Lung (tissue), 12 donors: ENCODE data around the gene GGA2. TPM values are rescaled to one million over a fixed set of nuclear protein-coding genes. Genes with fewer than 3 reads are reported as not detected.
"Not testable (repeated sequence)": the region's sequence is repeated elsewhere in the genome, so short reads cannot be mapped to it uniquely, and the experiment has no call there.

Experiments
- ATAC-seq: fragments of 200-7000 bp; cut with Tn5 transposase; one replicate; pipeline ENCODE4 v1.9.1; 2020; ENCODE audit warnings: moderate number of reproducible peaks; ENCODE audit not compliant: insufficient read depth, low FRiP score
- DNase-seq, 3 donors: peaks; one replicate each; pipeline ENCODE4 v3.0.0-alpha.2; 2013 to 2017
- H3K27ac ChIP-seq, 2 donors: one replicate each; pipeline ENCODE4 v1.5.1; 2013; ENCODE audit warnings: mild to moderate bottlenecking in 2 of 2, moderate library complexity in 2 of 2, control low read depth in 1 of 2, inconsistent platforms in 1 of 2, low read depth in 1 of 2, low read length in 1 of 2
- H3K27me3 ChIP-seq, 3 donors: one replicate each; pipeline ENCODE4 v1.5.1; 2013; ENCODE audit warnings: low read length in 2 of 3; ENCODE audit not compliant: control insufficient read depth in 3 of 3, insufficient read depth in 3 of 3
- H3K36me3 ChIP-seq, 4 donors: one replicate each; pipeline ENCODE4 v1.5.1; 2013; ENCODE audit warnings: low read length in 4 of 4, mild to moderate bottlenecking in 1 of 4, moderate library complexity in 1 of 4; ENCODE audit not compliant: control insufficient read depth in 4 of 4, insufficient read depth in 4 of 4
- H3K4me1 ChIP-seq, 5 donors: one replicate each; pipeline ENCODE4 v1.5.1; 2013; ENCODE audit warnings: low read length in 5 of 5, mild to moderate bottlenecking in 2 of 5, moderate library complexity in 1 of 5; ENCODE audit not compliant: control insufficient read depth in 5 of 5, insufficient read depth in 5 of 5
- H3K4me3 ChIP-seq: one replicate; pipeline ENCODE4 v1.5.1; 2013; ENCODE audit warnings: mild to moderate bottlenecking, control low read depth, moderate library complexity
- H3K9ac ChIP-seq, 2 donors: one replicate each; pipeline ENCODE4 v1.5.1; 2013; ENCODE audit warnings: low read length in 2 of 2, control low read depth in 1 of 2; ENCODE audit not compliant: insufficient read depth in 1 of 2
- H3K9me3 ChIP-seq, 4 donors: one replicate each; pipeline ENCODE4 v1.5.1; 2013; ENCODE audit warnings: low read length in 3 of 4, mild to moderate bottlenecking in 1 of 4, moderate library complexity in 1 of 4; ENCODE audit not compliant: control insufficient read depth in 4 of 4, insufficient read depth in 3 of 4
- CTCF ChIP-seq: IDR thresholded peaks from 2 replicates; pipeline ENCODE4 v1.5.1; 2012; ENCODE audit warnings: mild to moderate bottlenecking; ENCODE audit errors: control extremely low read depth, extremely low read depth
- WGBS, 2 donors: extraction: QIAGEN DNeasy Blood & Tissue Kit; methylation state at CpG; one replicate each; pipeline ENCODE4 v1.1.7; 2013; 5-methylcytosine and 5-hydroxymethylcytosine counted together
- polyA plus RNA-seq, 2 donors: library from polyadenylated mRNA; stranded (reverse); fragments of 200-250 nt; gene quantifications; one replicate each; pipeline ENCODE4 v1.2.1, GENCODE V29; 2013
- total RNA-seq, 2 donors: library from RNA; depleted of rRNA in 1 of 2; stranded (reverse); fragments of >200 nt in 1 of 2; gene quantifications; one replicate each; pipeline ENCODE4 v1.2.1, GENCODE V29; 2014 to 2021
- donor health status: control.
- donor health status: control.
- donor health status: Bipolar disorder and iron deficiency.
- donor health status: healthy.
- donor health status: DM: yes; HTN: yes; CAD: no.

The GGA2 gene
- total and polyA plus RNA-seq, 4 donors = 29.4 to 118 (median 63.9) TPM

GRCh38 chr16:23452221-23452571 lies 58.1 kb downstream of the GGA2 start:
- Histone ChIP-seq H3K9ac (peak overlapping the region; percentile 41 to 79), H3K4me3 (peak overlapping the region; percentile 87), H3K9me3 (no peaks in the 10 kb centered on the region), H3K36me3 (peaks cover 0 to 7% (median 1%) of the 10 kb centered on the region in 4 donors), H3K27me3 (no peaks in the 10 kb centered on the region), H3K27ac (no peak overlapping the region), H3K4me1 (peaks cover 0 to 4% (median 3%) of the 10 kb centered on the region in 5 donors)
- DNase-seq (peak in 1 of 3 donors; percentile 9), ATAC-seq (no peak)
- no peak for TF ChIP-seq CTCF
- WGBS, 2 donors = 2 to 4% methylated on average over 10 of the region's 10 CpGs

- peaks cover 7 to 20% (median 11%) of the 10 kb centered on the region in 4 donors for H3K36me3 ChIP-seq
- no peaks in the 10 kb centered on the region for H3K9me3 ChIP-seq
- peaks cover 0 to 3% (median under 1%) of the 10 kb centered on the region in 5 donors for H3K4me1 ChIP-seq
- no peaks in the 10 kb centered on the region for H3K27me3 ChIP-seq
- DNase-seq (no peak), ATAC-seq (no peak)
- no peak overlapping the region for H3K4me3 ChIP-seq
- 70 to 86% methylated on average over 4 of the region's 4 CpGs for WGBS, 2 donors
- H3K9ac ChIP-seq = no peak overlapping the region
- TF ChIP-seq CTCF = no peak
- H3K27ac ChIP-seq = no peak overlapping the region
Measured at GRCh38 chr16:23448392-23448791, 61.9 kb downstream of the GGA2 start.

- not testable (repeated sequence) for H3K4me1 ChIP-seq, ATAC-seq, H3K27ac ChIP-seq, H3K27me3 ChIP-seq, H3K9ac ChIP-seq, DNase-seq, H3K4me3 ChIP-seq, H3K9me3 ChIP-seq
- WGBS, 2 donors = 91 to 96% methylated on average over 7 of the region's 7 CpGs
- peaks cover 13 to 39% (median 16%) of the 10 kb centered on the region in 4 donors for H3K36me3 ChIP-seq
Measured at GRCh38 chr16:23437542-23437941, 72.8 kb downstream of the GGA2 start.

GRCh38 chr16:23436951-23437350 lies 73.3 kb downstream of the GGA2 start:
- no peaks in the 10 kb centered on the region for H3K27me3 ChIP-seq
- TF ChIP-seq CTCF = no peak
- H3K9ac ChIP-seq = no peak overlapping the region
- DNase-seq (no peak), ATAC-seq (no peak)
- peaks cover 9 to 38% (median 17%) of the 10 kb centered on the region in 4 donors for H3K36me3 ChIP-seq
- H3K27ac ChIP-seq = no peak overlapping the region
- H3K9me3 ChIP-seq = no peaks in the 10 kb centered on the region
- H3K4me1 ChIP-seq = peaks cover 0 to 3% (median 0%) of the 10 kb centered on the region in 5 donors
- no peak overlapping the region for H3K4me3 ChIP-seq
- 94 to 96% methylated on average over 4 of the region's 4 CpGs for WGBS, 2 donors
